ENCODE data around the gene GPRC5C. TPM values are rescaled to one million over a fixed set of nuclear protein-coding genes. Genes with fewer than 3 reads are reported as not detected.

Gene GPRC5C
- total RNA-seq, 3 donors from 2014 or later (not counting 1 experiment from before 2014, with no cell fraction given) = 0.26 to 0.60 (median 0.29) TPM

DNA sequence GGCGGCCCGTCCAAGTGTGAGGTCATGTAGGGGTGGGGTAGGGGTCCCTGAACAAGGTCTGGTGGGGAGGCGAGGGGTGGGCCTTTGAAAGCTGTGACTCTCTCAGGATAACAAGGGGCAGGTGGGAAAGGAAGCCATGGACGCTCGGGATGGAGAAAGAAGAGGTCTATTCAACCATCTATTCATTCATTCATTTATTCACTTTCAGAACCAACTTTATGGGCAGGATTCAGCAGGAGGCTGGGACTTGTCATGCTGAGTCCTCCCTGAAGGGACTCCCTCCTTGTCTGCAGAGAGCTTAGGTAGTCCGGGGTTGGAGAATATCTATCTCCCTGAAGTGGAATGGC is 25.9 kb downstream of the GPRC5C start:
- intact Hi-C loops (cut with micrococcal nuclease) = loop anchor here (1.0 to 5.0 kb wide), 6 partner anchors 36 to 255 kb away; partner anchors contain the start of gene RPL38
- H3K27me3 Mint-ChIP-seq (ENCODE audit: low read depth in 2 of 2) = no peaks in the 10 kb centered on the region
- H3K27ac Mint-ChIP-seq = peak overlapping the region in 1 of 2 donors; percentile 21

GRCh38 chr17:74458835-74459234 is 26.9 kb downstream of the GPRC5C start:
- no peak overlapping the region for H3K4me3 Mint-ChIP-seq
- no peaks in the 10 kb centered on the region for H3K36me3 ChIP-seq (ENCODE audit: control insufficient read depth, insufficient read depth, low read length)
- H3K27ac ChIP-seq (ENCODE audit: low read length) = no peak overlapping the region
- peaks cover 74% of the 10 kb centered on the region for H3K4me1 ChIP-seq (ENCODE audit: control insufficient read depth, insufficient read depth, low read length)
- no peak overlapping the region for H3K4me3 ChIP-seq (ENCODE audit: low read length)
- H3K36me3 Mint-ChIP-seq = no peaks in the 10 kb centered on the region
- H3K4me1 Mint-ChIP-seq = peaks cover 41 to 63% of the 10 kb centered on the region in 2 donors
- H3K9me3 ChIP-seq (ENCODE audit: control insufficient read depth, insufficient read depth, low read length) = no peaks in the 10 kb centered on the region
- DNase-seq (no peak), ATAC-seq (no peak)
- 70% methylated on average over 3 of the region's 3 CpGs for WGBS (ENCODE audit: insufficient coverage)
- intact Hi-C loops (cut with micrococcal nuclease) = loop anchor here (5.0 kb wide), 1 partner anchor 157 kb away; no protein-coding TSS in a partner anchor
- TF ChIP-seq CTCF (IDR thresholded peaks at IDR 0.05) = no peak
- H3K27me3 ChIP-seq (ENCODE audit: control insufficient read depth, insufficient read depth, low read length) = no peaks in the 10 kb centered on the region
- no peaks in the 10 kb centered on the region for H3K9me3 Mint-ChIP-seq
- H3K27me3 Mint-ChIP-seq (ENCODE audit: low read depth in 2 of 2) = no peaks in the 10 kb centered on the region
- H3K27ac Mint-ChIP-seq = no peak overlapping the region

More for the DNA sequence above, 25.9 kb downstream of the GPRC5C start:
- Histone ChIP-seq H3K36me3 (ENCODE audit: control insufficient read depth, insufficient read depth, low read length) (no peaks in the 10 kb centered on the region), H3K4me3 (ENCODE audit: low read length) (no peak overlapping the region), H3K4me1 (ENCODE audit: control insufficient read depth, insufficient read depth, low read length) (peaks cover 74% of the 10 kb centered on the region), H3K27me3 (ENCODE audit: control insufficient read depth, insufficient read depth, low read length) (peaks cover 2% of the 10 kb centered on the region), H3K9me3 (ENCODE audit: control insufficient read depth, insufficient read depth, low read length) (no peaks in the 10 kb centered on the region), H3K27ac (ENCODE audit: low read length) (no peak overlapping the region)
- 54% methylated on average over 5 of the region's 6 CpGs for WGBS (ENCODE audit: insufficient coverage)
- Mint-ChIP-seq H3K4me3 (peak overlapping the region; percentile 53), H3K9me3 (no peaks in the 10 kb centered on the region), H3K36me3 (no peaks in the 10 kb centered on the region), H3K4me1 (peaks cover 32 to 56% of the 10 kb centered on the region in 2 donors)
- no peak for DNase-seq
- TF ChIP-seq CTCF (IDR thresholded peaks at IDR 0.05) = peak; percentile 43
- ATAC-seq = no peak

DNA sequence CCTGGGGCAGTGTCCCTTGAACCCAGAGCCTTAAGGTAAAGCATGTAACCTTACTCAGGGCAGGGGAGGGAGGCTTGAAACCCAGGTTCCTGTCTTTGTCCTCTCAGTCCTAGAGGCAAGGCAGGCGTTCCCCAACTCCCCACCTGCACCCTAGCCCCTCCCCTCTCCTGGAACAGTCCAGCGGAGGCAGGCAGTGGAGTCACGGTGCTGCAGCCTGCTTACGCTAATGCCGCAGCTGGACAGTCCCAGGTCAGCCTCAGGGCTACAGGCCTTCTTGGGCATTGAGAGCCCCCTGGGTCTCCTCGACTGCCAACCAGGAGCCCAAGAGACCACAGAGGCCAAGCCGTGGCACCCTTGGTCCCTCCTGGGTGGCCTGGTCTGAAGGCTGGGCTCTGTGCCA is 27.7 kb downstream of the GPRC5C start:
- no peaks in the 10 kb centered on the region for H3K36me3 Mint-ChIP-seq
- no peak overlapping the region for H3K4me3 Mint-ChIP-seq
- no peak overlapping the region for H3K27ac Mint-ChIP-seq
- no peaks in the 10 kb centered on the region for H3K9me3 ChIP-seq (ENCODE audit: control insufficient read depth, insufficient read depth, low read length)
- no peak for ATAC-seq
- H3K4me1 ChIP-seq (ENCODE audit: control insufficient read depth, insufficient read depth, low read length) = peaks cover 75% of the 10 kb centered on the region
- H3K4me1 Mint-ChIP-seq = peaks cover 42 to 64% of the 10 kb centered on the region in 2 donors
- intact Hi-C loops (cut with micrococcal nuclease) = loop anchor here (5.0 kb wide), 1 partner anchor 157 kb away; no protein-coding TSS in a partner anchor
- H3K27me3 ChIP-seq (ENCODE audit: control insufficient read depth, insufficient read depth, low read length) = no peaks in the 10 kb centered on the region
- no peak overlapping the region for H3K27ac ChIP-seq (ENCODE audit: low read length)
- 79% methylated on average over 7 of the region's 7 CpGs for WGBS (ENCODE audit: insufficient coverage)
- no peaks in the 10 kb centered on the region for H3K36me3 ChIP-seq (ENCODE audit: control insufficient read depth, insufficient read depth, low read length)
- H3K27me3 Mint-ChIP-seq (ENCODE audit: low read depth in 2 of 2) = no peaks in the 10 kb centered on the region
- no peak overlapping the region for H3K4me3 ChIP-seq (ENCODE audit: low read length)
- DNase-seq = no peak
- no peaks in the 10 kb centered on the region for H3K9me3 Mint-ChIP-seq
- TF ChIP-seq CTCF (IDR thresholded peaks at IDR 0.05) = no peak

DNA sequence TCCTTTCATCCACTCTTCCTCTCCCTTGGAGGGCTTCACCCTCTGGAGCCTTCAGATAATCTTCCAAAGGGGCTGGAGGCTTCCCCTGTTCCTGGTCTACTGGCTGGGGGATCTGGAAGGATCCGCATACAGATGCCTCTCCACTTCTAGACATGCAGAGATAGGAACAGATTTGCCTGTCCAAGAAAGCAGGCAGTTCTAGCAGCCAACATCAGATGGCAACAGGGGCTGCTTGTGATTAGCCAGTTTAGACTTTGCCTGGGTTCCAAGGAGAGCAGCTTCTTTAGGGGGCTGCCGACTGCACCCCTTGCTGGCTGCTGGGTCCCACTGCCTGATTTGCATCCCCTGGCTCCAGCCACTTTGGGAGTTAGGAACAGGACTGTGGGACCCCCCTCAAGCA is 28.4 kb downstream of the GPRC5C start:
- peak overlapping the region in 1 of 2 donors; percentile 12 for H3K27ac Mint-ChIP-seq
- intact Hi-C loops (cut with micrococcal nuclease) = no loop called here
- no peaks in the 10 kb centered on the region for H3K9me3 ChIP-seq (ENCODE audit: control insufficient read depth, insufficient read depth, low read length)
- no peaks in the 10 kb centered on the region for H3K36me3 Mint-ChIP-seq
- no peaks in the 10 kb centered on the region for H3K9me3 Mint-ChIP-seq
- no peaks in the 10 kb centered on the region for H3K27me3 Mint-ChIP-seq (ENCODE audit: low read depth in 2 of 2)
- no peak overlapping the region for H3K4me3 ChIP-seq (ENCODE audit: low read length)
- WGBS (ENCODE audit: insufficient coverage) = 93% methylated on average over 2 of the region's 2 CpGs
- H3K4me3 Mint-ChIP-seq = peak overlapping the region; percentile 3
- no peaks in the 10 kb centered on the region for H3K27me3 ChIP-seq (ENCODE audit: control insufficient read depth, insufficient read depth, low read length)
- peaks cover 76% of the 10 kb centered on the region for H3K4me1 ChIP-seq (ENCODE audit: control insufficient read depth, insufficient read depth, low read length)
- DNase-seq (no peak), ATAC-seq (no peak)
- H3K36me3 ChIP-seq (ENCODE audit: control insufficient read depth, insufficient read depth, low read length) = no peaks in the 10 kb centered on the region
- TF ChIP-seq CTCF (IDR thresholded peaks at IDR 0.05) = no peak
- H3K4me1 Mint-ChIP-seq = peaks cover 42 to 60% of the 10 kb centered on the region in 2 donors
- no peak overlapping the region for H3K27ac ChIP-seq (ENCODE audit: low read length)
